Thoracic aorta (tissue), 2 donors: Measurements from ENCODE around the gene AMZ1. TPM values are rescaled to one million over a fixed set of nuclear protein-coding genes. Genes with fewer than 3 reads are reported as not detected.

ENCODE experiments used
- ATAC-seq: fragments of 150-250 bp; one replicate; pipeline ENCODE4 v1.8.0; 2017; ENCODE audit warnings: low read depth; ENCODE audit not compliant: insufficient number of reproducible peaks, low FRiP score
- DNase-seq: peaks from one replicate; pipeline ENCODE4 v3.0.0-alpha.2; 2020; ENCODE audit warnings: low spot score
- H3K27ac ChIP-seq, 2 donors: fragments of 200-600 bp; sonication (generic); 1 replicate in 1 of 2; 2 replicates in 1 of 2; pipeline ENCODE4 v1.5.1; 2016; ENCODE audit warnings: mild to moderate bottlenecking in 2 of 2, moderate library complexity in 2 of 2
- H3K27me3 ChIP-seq: fragments of 200-600 bp; sonication (generic); replicated peaks from 2 replicates; pipeline ENCODE4 v1.6.0; 2016; ENCODE audit warnings: mild to moderate bottlenecking; ENCODE audit not compliant: insufficient read depth
- H3K36me3 ChIP-seq: fragments of 200-600 bp; sonication (generic); one replicate; pipeline ENCODE4 v1.5.1; 2016
- H3K4me1 ChIP-seq, 2 donors: fragments of 200-600 bp; sonication (generic); 1 replicate in 1 of 2; 2 replicates in 1 of 2; pipeline versions ENCODE4 v1.5.1 to v1.6.0; 2016; ENCODE audit warnings: low read depth in 2 of 2, mild to moderate bottlenecking in 1 of 2; ENCODE audit not compliant: control insufficient read depth in 1 of 2
- H3K4me3 ChIP-seq: fragments of 200-600 bp; sonication (generic); 2 replicates; pipeline ENCODE4 v1.5.1; 2016; ENCODE audit warnings: mild to moderate bottlenecking
- H3K9me3 ChIP-seq: fragments of 200-600 bp; sonication (generic); 2 replicates; pipeline ENCODE4 v1.5.1; 2016
- total RNA-seq, 2 donors: library from RNA; depleted of rRNA; stranded (reverse); fragments of >200 nt; gene quantifications; one replicate each; pipeline versions ENCODE4 v1.1.0 to v1.2.3, GENCODE V29; 2016
- TF ChIP-seq, protein P1 (sequence below): fragments of 200-600 bp; sonication (generic); IDR thresholded peaks from one replicate; pipeline ENCODE4 v1.5.1; 2019; ENCODE audit warnings: antibody characterized with exemption

AMZ1 gene
- total RNA-seq, 2 donors from 2014 or later: 1.4 to 3.7 TPM

DNA sequence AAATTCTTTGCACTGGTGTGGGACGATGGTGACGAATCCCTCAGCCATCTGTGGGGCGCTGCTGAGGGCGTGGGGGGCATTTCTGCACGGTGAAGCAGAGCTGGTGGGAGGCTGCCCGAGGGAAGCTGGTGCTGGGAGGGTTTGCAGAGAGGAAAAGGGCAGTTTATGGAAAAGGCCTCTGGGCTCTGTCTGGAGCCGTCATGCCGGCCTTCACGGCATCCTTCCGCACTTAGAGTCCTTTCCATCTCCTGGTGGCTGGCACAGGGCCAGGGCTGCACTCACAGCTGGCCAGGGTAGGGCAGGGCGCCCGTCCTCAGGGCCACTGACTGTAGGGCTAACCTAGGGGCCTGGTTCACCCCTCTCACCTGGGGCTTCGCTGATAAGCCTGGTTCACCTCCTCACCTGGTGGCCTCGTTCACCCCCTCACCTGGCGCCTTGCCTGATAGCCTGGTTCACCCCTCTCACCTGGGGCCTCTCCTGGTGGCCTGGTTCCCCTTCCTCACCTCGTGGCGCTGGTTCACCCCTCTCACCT is 598 bp upstream of the AMZ1 start:
- no peak for ATAC-seq
- Histone ChIP-seq H3K27ac (no peak overlapping the region), H3K36me3 (no peaks in the 10 kb centered on the region), H3K9me3 (no peaks in the 10 kb centered on the region), H3K27me3 (peaks cover 8% of the 10 kb centered on the region), H3K4me3 (peak overlapping the region; percentile 68), H3K4me1 (peaks cover 19 to 30% of the 10 kb centered on the region in 2 donors)
- TF ChIP-seq, protein P1, sequence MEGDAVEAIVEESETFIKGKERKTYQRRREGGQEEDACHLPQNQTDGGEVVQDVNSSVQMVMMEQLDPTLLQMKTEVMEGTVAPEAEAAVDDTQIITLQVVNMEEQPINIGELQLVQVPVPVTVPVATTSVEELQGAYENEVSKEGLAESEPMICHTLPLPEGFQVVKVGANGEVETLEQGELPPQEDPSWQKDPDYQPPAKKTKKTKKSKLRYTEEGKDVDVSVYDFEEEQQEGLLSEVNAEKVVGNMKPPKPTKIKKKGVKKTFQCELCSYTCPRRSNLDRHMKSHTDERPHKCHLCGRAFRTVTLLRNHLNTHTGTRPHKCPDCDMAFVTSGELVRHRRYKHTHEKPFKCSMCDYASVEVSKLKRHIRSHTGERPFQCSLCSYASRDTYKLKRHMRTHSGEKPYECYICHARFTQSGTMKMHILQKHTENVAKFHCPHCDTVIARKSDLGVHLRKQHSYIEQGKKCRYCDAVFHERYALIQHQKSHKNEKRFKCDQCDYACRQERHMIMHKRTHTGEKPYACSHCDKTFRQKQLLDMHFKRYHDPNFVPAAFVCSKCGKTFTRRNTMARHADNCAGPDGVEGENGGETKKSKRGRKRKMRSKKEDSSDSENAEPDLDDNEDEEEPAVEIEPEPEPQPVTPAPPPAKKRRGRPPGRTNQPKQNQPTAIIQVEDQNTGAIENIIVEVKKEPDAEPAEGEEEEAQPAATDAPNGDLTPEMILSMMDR: no peak
- no peak for DNase-seq

- no peak for DNase-seq
- H3K4me3 ChIP-seq: peak overlapping the region; percentile 68
- no peak overlapping the region for H3K27ac ChIP-seq
- ATAC-seq: no peak
- H3K4me1 ChIP-seq: peaks cover 19 to 30% of the 10 kb centered on the region in 2 donors
- H3K9me3 ChIP-seq: no peaks in the 10 kb centered on the region
- TF ChIP-seq, protein P1: no peak
- peaks cover 8% of the 10 kb centered on the region for H3K27me3 ChIP-seq
- no peaks in the 10 kb centered on the region for H3K36me3 ChIP-seq
Measured at GRCh38 chr7:2688409-2689342, 674 bp downstream of the AMZ1 start.

DNA sequence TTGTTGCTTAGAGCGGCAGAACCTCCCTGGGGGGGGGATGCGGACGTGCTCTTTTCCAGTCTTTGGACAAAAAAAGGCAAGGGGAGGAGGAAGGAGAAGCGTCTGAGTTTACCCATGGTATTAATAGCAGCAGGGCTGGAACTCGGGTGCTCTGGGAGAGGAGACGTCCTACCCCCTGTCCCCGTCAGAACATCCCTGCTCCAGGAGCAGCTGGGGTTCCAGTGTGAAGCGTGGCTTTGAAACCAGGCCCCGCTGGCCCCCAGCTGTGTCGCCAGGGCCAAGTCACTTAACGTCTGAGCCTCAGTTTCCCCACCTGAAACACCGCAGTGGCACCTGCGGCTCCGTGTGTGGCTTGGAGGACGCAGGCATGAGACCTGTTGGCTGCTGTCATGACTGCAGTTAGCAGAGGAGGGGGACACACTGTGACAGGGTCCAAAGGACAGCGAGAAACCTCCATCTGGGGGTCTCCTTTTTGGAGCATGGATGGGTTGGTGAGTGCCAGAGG is 1.4 kb downstream of the AMZ1 start:
- ATAC-seq: no peak

DNA sequence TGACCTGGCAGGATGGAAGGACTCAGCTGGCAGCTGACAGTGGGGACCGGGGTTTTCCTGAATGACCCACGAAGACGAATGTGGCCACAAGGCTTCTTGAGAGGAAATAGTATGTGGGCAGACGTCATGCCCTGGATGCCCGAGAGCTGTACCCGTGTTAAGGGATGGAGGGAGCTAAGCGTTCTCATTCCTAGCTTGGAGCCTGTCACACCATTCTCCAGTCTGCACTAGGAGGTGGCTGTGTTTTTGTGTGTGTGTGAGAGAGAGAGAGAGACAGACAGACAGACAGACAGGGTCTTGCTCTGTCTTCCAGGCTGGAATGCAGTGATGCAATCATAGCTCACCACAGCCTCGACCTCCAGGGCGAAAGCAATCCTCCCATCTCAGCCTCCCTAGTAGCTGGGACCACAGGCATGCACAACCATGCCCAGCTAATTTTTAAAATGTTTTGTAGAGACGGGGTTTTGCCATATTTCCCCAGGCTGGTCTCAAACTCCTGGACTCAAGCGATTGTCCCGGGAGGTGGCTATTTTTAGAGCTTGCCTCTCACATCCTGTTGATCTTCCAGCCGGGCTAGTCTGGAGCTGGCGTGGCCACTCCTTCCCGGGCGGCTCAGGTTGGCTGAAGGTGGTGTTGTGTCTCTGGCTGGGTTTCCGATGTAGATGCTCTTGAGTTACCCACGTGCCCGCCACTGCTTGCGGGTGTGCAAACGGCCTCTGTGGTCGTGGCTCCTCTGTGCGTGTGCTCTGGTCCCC is 2.1 kb downstream of the AMZ1 start:
- peaks cover 8% of the 10 kb centered on the region for H3K27me3 ChIP-seq
- no peak for ATAC-seq
- DNase-seq: no peak
- H3K4me1 ChIP-seq: peaks cover 19 to 30% of the 10 kb centered on the region in 2 donors
- TF ChIP-seq, protein P1: no peak
- no peaks in the 10 kb centered on the region for H3K9me3 ChIP-seq
- no peaks in the 10 kb centered on the region for H3K36me3 ChIP-seq
- no peak overlapping the region for H3K4me3 ChIP-seq
- no peak overlapping the region for H3K27ac ChIP-seq

More for the DNA sequence above, 1.4 kb downstream of the AMZ1 start:
- Histone ChIP-seq H3K4me1 (peaks cover 19 to 30% of the 10 kb centered on the region in 2 donors), H3K27me3 (peaks cover 8% of the 10 kb centered on the region), H3K9me3 (no peaks in the 10 kb centered on the region), H3K4me3 (peak overlapping the region; percentile 68), H3K27ac (no peak overlapping the region), H3K36me3 (no peaks in the 10 kb centered on the region)
- DNase-seq: no peak
- TF ChIP-seq, protein P1: no peak
